PFSK-1 (cell line): Measurements from ENCODE around the gene CTBP2.

Source experiments
- FOXP2 ChIP-seq: optimal IDR thresholded peaks from 2 replicates; pipeline ENCODE3; 2011; ENCODE audit warnings: borderline replicate concordance, control low read depth, inconsistent platforms; ENCODE audit not compliant: insufficient read depth; ENCODE audit errors: extremely low read length, extremely low read depth
- POLR2AphosphoS5 ChIP-seq: IDR thresholded peaks from 2 replicates; pipeline ENCODE4 v1.6.1; 2012; ENCODE audit warnings: low read depth, mild to moderate bottlenecking, control low read depth, low read length, moderate library complexity
- SIN3A ChIP-seq: IDR thresholded peaks from 2 replicates; pipeline ENCODE4 v1.6.1; 2012; ENCODE audit warnings: mild to moderate bottlenecking, low read length, moderate library complexity, borderline replicate concordance; ENCODE audit not compliant: insufficient read depth
- TAF1 ChIP-seq: IDR thresholded peaks from 2 replicates; pipeline ENCODE4 v1.6.1; 2012; ENCODE audit warnings: low read length, control low read depth, borderline replicate concordance; ENCODE audit not compliant: insufficient read depth
- TF ChIP-seq, protein P1 (sequence below), 2 experiments: IDR thresholded peaks; 2 replicates each; pipeline versions ENCODE4 v1.6.1 to v1.8.0; 2011 to 2012; ENCODE audit warnings: low read depth in 2 of 2, low read length in 2 of 2, control low read depth in 1 of 2, inconsistent platforms in 1 of 2, mild to moderate bottlenecking in 1 of 2, moderate library complexity in 1 of 2; ENCODE audit not compliant: insufficient read depth in 1 of 2

Gene CTBP2

DNA sequence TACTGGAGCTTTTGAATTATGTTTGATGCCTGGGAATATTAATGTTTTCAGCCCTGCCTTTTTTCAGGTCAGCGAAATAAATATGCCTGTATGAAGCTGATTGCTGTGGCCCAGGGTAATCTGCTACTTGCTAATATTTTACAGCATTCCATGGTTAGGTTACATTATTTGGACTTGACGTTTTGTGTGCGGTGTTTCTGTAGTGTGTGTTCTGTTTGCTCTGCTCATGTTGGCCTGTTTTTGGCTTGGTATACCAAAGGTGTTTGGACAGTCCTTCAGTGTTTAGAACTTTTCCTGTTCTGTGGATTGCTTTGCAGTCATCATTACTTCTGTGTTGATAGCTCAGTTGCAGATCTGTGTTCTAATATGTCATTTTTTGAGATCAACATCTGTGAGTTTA is 206.9 kb downstream of the CTBP2 start:
- TF ChIP-seq POLR2AphosphoS5 (no peak), FOXP2 (no peak), TAF1 (no peak), SIN3A (no peak)
- TF ChIP-seq, protein P1, sequence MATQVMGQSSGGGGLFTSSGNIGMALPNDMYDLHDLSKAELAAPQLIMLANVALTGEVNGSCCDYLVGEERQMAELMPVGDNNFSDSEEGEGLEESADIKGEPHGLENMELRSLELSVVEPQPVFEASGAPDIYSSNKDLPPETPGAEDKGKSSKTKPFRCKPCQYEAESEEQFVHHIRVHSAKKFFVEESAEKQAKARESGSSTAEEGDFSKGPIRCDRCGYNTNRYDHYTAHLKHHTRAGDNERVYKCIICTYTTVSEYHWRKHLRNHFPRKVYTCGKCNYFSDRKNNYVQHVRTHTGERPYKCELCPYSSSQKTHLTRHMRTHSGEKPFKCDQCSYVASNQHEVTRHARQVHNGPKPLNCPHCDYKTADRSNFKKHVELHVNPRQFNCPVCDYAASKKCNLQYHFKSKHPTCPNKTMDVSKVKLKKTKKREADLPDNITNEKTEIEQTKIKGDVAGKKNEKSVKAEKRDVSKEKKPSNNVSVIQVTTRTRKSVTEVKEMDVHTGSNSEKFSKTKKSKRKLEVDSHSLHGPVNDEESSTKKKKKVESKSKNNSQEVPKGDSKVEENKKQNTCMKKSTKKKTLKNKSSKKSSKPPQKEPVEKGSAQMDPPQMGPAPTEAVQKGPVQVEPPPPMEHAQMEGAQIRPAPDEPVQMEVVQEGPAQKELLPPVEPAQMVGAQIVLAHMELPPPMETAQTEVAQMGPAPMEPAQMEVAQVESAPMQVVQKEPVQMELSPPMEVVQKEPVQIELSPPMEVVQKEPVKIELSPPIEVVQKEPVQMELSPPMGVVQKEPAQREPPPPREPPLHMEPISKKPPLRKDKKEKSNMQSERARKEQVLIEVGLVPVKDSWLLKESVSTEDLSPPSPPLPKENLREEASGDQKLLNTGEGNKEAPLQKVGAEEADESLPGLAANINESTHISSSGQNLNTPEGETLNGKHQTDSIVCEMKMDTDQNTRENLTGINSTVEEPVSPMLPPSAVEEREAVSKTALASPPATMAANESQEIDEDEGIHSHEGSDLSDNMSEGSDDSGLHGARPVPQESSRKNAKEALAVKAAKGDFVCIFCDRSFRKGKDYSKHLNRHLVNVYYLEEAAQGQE (IDR thresholded peaks at IDR 0.05; ENCODE audit: insufficient read depth in 1 of 2, low read depth in 2 of 2, low read length in 2 of 2): no peak

DNA sequence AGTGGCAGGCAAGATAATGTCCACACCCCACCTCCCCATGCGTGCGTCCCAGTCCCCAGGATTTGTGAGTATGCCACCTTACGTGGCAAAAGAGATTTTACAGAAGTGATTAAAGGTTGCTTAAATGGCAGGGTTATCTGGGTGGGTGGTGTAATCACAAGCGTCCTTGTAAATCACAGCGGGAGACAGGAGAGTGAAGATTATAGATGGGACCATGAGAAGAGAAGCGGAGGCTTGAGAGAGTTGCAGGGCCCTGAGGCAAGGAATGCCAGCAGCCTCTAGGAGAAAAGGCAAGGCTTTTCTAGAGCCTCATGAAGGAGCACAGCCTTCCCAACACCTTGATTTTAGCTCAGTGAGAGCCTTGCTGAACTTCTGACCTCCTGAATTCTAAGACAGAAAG is 208.2 kb downstream of the CTBP2 start:
- no peak for TF ChIP-seq SIN3A
- TF ChIP-seq FOXP2: no peak
- no peak for TF ChIP-seq POLR2AphosphoS5
- TF ChIP-seq TAF1: no peak
- TF ChIP-seq, protein P1 (IDR thresholded peaks at IDR 0.05; ENCODE audit: insufficient read depth in 1 of 2, low read depth in 2 of 2, low read length in 2 of 2): no peak

DNA sequence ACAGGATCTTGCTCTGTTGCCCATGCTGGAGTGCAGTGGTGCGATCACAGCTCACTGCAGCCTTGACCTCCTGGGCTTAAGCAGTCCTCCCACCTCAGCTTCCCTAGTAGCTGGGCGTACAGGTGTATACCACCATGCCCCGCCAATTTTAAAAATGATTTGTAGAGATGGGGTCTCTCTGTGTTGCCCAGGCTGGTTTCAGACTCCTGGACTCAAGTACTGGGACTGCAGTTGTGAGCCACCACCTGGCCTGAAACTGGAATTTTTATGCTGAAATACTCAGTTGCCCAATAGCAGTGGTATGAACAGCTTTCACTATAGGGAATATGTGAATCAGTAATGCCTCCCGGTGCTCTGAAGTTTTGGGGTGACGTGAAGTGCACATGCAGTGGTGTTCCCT is 210.8 kb downstream of the CTBP2 start:
- TF ChIP-seq FOXP2: no peak
- TF ChIP-seq, protein P1 (IDR thresholded peaks at IDR 0.05; ENCODE audit: insufficient read depth in 1 of 2, low read depth in 2 of 2, low read length in 2 of 2): no peak
- TF ChIP-seq POLR2AphosphoS5: no peak
- no peak for TF ChIP-seq TAF1
- TF ChIP-seq SIN3A: no peak

DNA sequence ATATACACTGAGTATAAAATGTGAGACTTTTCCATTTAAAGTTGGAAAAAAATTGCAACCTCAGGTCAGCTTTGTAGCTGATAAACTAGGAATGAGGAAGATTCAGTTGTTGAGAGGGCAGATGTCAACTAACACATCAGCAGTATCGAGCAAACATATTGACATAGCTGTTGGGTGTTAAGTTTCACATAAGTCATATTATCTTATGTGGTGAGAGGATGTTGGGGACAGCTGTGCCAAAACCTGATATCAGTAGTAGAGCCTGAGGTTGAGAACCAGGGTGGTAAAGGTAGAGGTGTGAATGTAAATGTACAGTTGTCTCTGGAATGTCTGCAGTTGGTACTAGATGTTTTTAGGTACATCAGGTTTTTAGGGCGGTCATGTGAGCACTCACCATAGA is 213.4 kb downstream of the CTBP2 start:
- TF ChIP-seq SIN3A (no peak), TAF1 (no peak), POLR2AphosphoS5 (no peak)

DNA sequence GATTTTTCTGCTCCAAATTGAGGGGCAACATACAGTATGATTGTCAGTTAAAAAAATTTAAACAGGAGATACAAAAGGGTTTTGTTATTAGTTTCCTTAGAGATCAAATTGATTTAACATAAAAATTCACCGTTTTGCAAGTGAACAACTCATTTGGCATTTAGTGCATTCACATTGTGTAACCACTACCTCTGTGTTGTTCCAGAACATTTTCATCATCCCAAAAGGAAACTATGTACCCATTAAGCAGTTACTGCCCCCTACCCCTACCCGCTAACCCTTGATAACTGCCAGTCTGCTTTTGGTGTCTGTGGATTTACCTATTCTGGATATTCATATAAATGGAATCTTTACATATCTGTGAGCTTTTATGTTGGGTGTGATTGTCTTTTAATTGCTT is 215.4 kb downstream of the CTBP2 start:
- TF ChIP-seq, protein P1 (IDR thresholded peaks at IDR 0.05; ENCODE audit: insufficient read depth in 1 of 2, low read depth in 2 of 2, low read length in 2 of 2): no peak
- TF ChIP-seq SIN3A (no peak), FOXP2 (no peak), POLR2AphosphoS5 (no peak), TAF1 (no peak)
